GM21723 (cell line): ENCODE results near the gene POFUT1.
"Not testable (repeated sequence)": the region's sequence is repeated elsewhere in the genome, so short reads cannot be mapped to it uniquely, and the experiment has no call there.

Experiments used
- ATAC-seq: cut with Tn5 transposase; IDR thresholded peaks from one replicate; pipeline ENCODE4 v1.9.1; 2021; ENCODE audit warnings: mild to moderate bottlenecking, moderate library complexity; ENCODE audit not compliant: unreplicated experiment

The POFUT1 gene

DNA sequence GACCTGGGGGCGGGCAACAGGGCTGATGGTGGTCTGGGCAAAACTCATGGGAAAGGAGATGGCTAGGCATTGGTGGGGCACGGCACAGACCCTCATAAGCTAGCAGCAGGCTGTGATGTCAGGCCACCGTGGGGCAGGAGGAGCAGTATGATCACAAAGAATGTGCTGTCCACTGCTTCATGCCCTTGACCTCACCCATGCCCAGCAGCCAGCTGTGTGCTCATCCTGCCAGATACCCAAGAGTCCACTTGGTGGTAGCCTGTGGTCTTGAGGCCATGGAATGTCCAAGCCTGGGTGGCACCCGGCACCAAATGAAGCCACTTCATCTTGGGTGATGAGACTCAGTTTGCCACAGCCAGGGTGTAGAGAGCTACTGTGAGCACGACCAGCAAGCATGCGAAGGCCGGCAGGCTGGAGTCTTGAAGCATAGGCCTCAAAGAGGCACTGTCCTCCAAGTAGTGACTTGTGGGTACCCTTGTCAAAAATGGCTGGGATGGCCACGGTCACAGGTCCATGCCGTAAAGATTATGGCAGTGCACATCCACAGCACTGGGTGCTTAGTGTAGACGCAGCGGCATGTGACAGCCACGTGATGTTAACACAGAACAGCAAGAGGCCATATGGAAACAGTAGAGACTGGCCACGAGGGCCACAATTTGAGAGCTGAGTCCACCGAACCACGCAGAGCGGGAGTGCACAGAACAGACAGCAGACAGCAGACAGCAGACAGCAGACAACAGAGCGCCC is 19.1 kb upstream of the POFUT1 start:
- no peak for ATAC-seq

DNA sequence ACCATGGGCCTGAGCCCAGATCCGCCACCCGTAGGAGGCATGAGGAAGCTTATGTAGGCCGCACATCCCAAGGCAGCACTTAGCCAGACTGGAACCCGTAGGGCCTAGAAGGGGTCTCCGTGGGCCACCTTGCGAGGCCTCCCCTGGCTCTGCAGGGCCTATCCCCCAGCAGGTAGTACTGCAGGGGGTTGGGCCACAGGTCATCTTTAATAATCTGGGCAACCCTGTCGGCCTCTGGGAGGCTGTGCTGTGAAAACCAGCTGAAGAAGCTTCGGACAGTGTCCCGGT is 18.6 kb upstream of the POFUT1 start:
- ATAC-seq, result no peak

- ATAC-seq, result no peak
Measured at GRCh38 chr20:32189691-32190615, 17.7 kb upstream of the POFUT1 start.

- no peak for ATAC-seq
Measured at GRCh38 chr20:32190616-32191415, 16.9 kb upstream of the POFUT1 start.

- no peak for ATAC-seq
Measured at GRCh38 chr20:32191422-32191821, 16.3 kb upstream of the POFUT1 start.

- ATAC-seq, result no peak
Measured at GRCh38 chr20:32191873-32192272, 15.8 kb upstream of the POFUT1 start.

DNA sequence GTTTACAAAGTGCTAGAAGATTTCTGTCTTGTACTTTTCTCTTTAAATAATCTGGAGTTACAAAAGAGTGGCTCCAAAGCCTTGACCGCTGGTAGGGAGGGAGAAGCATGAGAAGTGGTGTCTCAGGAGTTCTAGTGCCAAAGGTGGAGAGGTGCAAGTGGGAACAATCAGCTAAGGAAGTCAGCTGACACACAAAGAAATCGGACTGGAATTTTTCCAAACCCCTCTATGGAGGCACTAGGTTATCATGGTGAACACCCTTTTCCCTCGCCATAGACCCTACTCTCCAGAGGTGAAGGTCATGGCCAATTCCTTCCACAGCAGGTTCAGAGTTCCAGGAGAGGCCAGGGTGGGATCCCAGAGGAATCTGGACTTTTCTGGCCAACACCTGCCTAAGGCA is 15.0 kb upstream of the POFUT1 start:
- no peak for ATAC-seq

DNA sequence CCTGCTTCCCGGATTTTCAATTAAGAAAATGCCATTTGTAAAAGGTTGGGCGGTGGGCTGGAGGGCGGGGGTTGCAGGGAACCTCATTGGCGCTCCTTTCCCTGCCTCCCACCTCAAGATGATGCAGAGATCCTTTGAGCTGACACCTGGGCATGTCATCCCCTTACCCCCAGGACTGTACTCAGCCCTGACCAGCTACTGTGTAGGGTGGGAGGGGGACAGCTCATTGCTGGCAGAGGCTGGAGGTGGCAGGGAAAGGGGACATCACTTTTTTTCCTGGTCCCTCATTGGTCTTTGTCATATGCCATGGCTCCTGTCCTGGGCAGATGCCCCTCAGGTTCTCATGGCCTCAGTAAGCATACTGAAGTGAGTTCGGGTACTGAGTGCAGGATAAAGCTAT is 14.3 kb upstream of the POFUT1 start:
- not testable (repeated sequence) for ATAC-seq

GRCh38 chr20:32193996-32194395 is 13.7 kb upstream of the POFUT1 start:
- ATAC-seq, result no peak

- no peak for ATAC-seq
Measured at GRCh38 chr20:32195581-32195980, 12.1 kb upstream of the POFUT1 start.

DNA sequence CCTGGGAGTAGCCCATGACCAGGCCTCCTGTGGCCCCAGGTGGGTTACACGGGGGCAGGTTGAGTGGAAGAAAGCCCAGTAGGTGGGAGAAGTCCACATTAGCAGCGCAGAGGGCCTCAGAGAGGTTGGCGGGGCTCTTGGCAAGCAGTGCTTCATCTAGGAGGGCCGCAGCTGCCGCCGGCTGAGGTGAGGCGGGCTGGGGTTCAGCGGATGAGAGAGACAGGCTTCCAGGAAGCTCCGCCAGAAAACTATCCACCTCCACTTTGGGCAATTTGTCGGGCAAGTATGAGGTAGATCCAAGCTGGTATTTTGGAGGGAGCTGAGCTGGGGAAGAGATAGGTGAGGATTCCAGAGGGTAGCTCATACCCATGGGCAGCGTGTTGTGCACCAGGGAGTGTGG is 11.1 kb upstream of the POFUT1 start:
- ATAC-seq, result not testable (repeated sequence)

GRCh38 chr20:32197136-32197535 is 10.5 kb upstream of the POFUT1 start:
- ATAC-seq, result not testable (repeated sequence)

- no peak for ATAC-seq
Measured at GRCh38 chr20:32199006-32199405, 8.7 kb upstream of the POFUT1 start.

DNA sequence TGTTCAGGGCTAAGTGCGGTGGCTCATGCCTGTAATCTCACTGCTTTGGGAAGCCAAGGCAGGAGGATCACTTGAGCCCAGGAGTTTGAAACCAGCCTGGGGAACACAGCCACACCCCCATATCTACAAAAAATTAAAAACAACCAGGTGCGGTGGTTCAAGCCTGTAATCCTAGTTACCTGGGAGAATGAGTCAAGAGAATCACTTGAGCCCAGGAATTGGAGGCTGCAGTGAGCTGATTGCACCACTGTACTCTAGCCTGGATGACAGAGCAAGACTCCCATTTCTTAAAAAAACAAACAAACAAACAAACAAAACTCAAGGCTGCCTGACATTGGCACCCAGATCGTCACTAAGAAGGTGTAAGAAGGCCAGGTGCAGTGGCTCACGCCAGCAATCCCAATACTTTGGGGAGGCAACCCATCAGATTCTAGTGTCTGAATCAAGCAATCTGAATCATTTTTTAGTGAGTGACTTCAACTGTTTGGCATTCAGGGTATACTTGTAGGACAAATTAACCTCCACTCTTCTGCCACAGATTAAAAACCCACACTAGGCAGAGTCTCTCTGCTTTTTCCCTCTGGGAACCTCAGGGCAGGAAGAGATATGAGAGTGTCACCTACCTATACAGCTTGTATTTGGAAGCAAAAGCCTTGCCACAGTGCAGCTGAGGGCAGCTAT is 6.2 kb upstream of the POFUT1 start:
- ATAC-seq, result no peak

DNA sequence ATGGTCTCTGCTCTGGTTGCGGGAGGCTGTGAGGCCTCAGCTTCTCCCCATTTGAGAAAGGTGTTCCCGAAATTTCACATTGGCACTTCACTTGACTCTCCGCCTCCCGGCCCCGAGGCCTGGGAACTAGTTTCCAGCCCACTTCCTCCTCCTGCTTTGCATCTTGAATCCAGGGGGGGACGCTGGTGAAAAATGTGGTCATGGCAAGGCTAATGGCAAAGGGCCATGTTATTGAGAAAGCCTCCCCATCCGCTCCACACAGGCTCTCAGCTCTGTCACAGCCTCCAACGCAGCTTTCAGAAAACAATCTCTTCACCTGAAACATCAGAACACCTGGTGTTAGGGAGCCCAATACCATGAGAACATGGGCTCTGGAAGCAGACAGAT is 5.7 kb upstream of the POFUT1 start:
- no peak for ATAC-seq

DNA sequence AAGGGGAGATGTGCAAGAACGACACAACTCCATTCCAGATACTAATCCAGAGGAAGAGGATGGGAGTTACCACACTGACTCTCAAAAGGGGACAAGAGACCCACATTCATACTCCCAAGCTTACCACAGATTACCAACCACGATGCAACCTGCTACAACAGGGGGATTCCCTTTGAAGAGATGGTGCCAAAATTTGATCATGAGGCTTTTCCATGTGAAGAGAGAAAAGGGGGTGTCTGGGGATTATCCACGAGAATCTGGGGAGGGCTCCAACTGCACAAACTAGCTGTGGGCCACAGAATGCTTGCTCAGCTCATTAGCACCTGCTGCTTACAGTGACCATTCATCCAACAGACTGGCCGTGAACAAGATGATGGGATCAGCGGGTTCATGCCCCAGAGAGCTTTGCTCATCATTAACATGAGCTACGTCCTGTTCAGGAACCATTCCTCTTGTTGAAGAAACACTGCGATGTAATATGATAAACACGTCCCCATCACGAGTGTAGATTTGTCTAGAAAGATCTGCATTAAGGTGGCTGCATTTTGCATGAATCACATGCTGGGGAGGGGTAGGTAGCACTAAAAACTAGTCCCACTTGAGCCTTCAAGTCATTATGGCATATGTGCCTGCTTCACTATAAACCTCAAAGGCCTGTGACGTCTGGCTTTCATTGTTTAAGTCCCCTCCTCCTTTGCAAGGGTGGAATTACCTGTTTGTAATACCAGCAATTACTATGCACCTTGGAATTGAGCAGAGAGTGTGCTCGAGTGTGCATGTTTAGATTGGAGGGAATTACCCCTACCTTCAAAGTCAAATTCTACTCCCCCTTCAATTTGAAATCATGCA is 4.1 kb upstream of the POFUT1 start:
- no peak for ATAC-seq

DNA sequence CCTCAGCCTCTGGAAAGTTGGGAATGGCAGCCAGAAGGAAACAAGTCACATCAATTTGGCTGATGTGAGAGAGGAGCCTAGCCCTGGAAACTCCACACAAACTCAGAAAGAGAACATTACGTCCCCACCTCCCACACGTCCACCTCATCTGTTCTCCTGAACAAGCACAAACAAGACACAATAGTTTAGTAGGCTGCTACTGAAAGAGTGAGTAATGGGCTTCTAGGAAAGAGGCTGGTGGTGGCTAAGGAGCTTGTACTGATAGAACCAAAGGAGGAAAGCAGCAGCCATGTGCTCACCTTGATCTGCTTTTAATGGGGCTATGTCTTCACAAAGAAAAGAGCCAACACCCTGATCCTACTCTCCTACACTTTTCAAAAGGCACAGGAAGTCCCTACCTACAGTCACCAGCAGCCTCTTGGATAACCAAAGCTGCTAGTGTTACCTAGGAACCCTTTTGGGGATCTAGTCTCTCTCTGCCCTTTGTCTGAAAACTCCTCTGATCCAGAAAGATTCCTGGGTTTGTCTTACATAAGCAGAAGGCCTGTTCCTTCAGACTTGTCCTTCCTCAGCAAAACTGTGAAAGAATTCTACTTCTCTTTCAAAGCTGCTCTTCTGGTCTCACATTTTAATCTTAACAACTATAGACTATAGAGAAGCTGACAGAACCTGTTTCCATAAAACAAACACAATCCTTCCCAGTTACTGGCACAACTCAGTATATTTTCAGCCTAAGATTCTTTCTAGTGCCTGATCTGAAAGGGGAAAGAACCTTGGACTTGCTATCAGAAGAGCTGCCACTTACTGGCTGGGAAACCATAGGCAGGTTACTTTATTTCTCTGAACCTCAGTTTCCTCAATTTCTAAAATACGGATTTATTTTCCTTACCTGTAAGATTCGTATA is 3.2 kb upstream of the POFUT1 start:
- no peak for ATAC-seq

DNA sequence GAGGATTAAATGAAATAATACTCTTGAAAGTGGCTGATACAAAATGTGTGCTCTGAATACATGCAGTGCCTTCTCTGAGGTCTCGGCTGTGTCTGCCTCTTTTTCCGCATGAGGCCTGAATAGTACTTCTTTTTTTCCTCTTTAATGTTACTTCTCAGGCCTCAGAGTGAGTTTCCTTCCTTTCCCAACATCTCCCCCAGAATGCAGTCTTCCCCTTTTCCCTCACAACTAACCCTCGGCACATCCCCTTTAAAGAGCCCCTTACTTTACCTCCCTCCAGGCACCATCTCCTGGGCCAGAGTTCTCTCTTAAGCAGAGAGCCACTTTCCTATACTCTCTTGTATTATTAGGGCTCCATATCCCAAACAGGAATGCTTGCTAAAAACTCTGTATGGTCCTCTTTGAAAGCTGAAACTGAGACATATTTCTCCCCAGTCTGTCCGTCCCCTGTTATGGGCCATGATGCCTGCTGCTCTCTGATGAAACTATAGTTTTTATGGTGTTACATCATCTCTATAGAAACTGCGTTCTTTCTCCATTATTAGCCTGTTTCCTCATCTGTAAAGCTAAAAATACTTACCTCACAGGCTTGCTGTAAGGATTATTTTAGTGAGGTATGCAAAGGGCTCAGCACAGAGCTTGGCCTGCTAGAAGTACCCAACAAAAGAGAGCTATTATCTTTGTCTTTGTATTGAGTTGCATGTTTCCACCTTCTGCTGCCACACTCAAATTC is 2.4 kb upstream of the POFUT1 start:
- ATAC-seq, result no peak
